Sigmoid colon (tissue), 7 donors: ENCODE measurements around the gene MYO15B. TPM values are rescaled to one million over a fixed set of nuclear protein-coding genes. Genes with fewer than 3 reads are reported as not detected.

ENCODE experiments used
- DNase-seq: peaks from one replicate; pipeline ENCODE4 v3.0.0-alpha.2; 2019
- H3K27ac ChIP-seq, 4 donors: fragments of 200-600 bp; sonication (generic); one replicate each; pipeline ENCODE4 v1.5.1; 2016 to 2019; ENCODE audit warnings: mild to moderate bottlenecking in 1 of 4
- H3K27me3 ChIP-seq, 3 donors: fragments of 200-600 bp; sonication (generic); one replicate each; pipeline ENCODE4 v1.5.1; 2019; ENCODE audit warnings: mild to moderate bottlenecking in 1 of 3
- H3K36me3 ChIP-seq, 4 donors: fragments of 200-600 bp; sonication (generic); one replicate each; pipeline ENCODE4 v1.5.1; 2016 to 2019
- H3K4me1 ChIP-seq, 4 donors: fragments of 200-600 bp; sonication (generic); one replicate each; pipeline ENCODE4 v1.5.1; 2017 to 2019
- H3K4me3 ChIP-seq, 4 donors: fragments of 200-600 bp; sonication (generic); one replicate each; pipeline ENCODE4 v1.5.1; 2017 to 2019; ENCODE audit warnings: mild to moderate bottlenecking in 2 of 4, moderate library complexity in 1 of 4
- H3K9me3 ChIP-seq, 4 donors: fragments of 200-600 bp in 3 of 4; sonication (generic) in 3 of 4; one replicate each; pipeline versions ENCODE4 v1.5.1 to v1.6.1; 2013 to 2019
- CTCF ChIP-seq, 4 experiments: fragments of 450-650 bp in 3 of 4; fragments of 200-600 bp in 1 of 4; IDR thresholded peaks; one replicate each; pipeline ENCODE4 v1.5.1; 2016 to 2019; ENCODE audit warnings: antibody characterized with exemption in 4 of 4, mild to moderate bottlenecking in 3 of 4, moderate library complexity in 2 of 4
- EP300 ChIP-seq, 4 donors: sonication (generic); formaldehyde crosslinking; IDR thresholded peaks; one replicate each; pipeline ENCODE4 v1.6.1; 2017; ENCODE audit warnings: antibody characterized with exemption in 4 of 4
- POLR2A ChIP-seq, 2 donors: fragments of 450-650 bp; IDR thresholded peaks; one replicate each; pipeline ENCODE4 v1.6.1; 2016; ENCODE audit warnings: antibody characterized with exemption in 2 of 2, mild to moderate bottlenecking in 2 of 2, moderate library complexity in 2 of 2
- POLR2AphosphoS5 ChIP-seq, 4 donors: sonication (generic); formaldehyde crosslinking; IDR thresholded peaks; one replicate each; pipeline ENCODE4 v1.6.1; 2017; ENCODE audit warnings: antibody characterized with exemption in 4 of 4
- WGBS, 2 donors: extraction: QIAGEN DNeasy Blood & Tissue Kit; methylation state at CpG; one replicate each; pipeline ENCODE4 v1.1.7; 2013; 5-methylcytosine and 5-hydroxymethylcytosine counted together
- intact Hi-C: fragments of 100-400 bp; cut with DNase I; formaldehyde crosslinking; loops from one replicate; pipeline ENCODE4 v1.15.1; 2023
- polyA plus RNA-seq, 3 donors: library from polyadenylated mRNA; stranded (reverse); fragments of 200-250 nt; gene quantifications; one replicate each; pipeline ENCODE4 v1.2.3, GENCODE V29; 2013
- total RNA-seq, 4 donors: library from RNA; depleted of rRNA; stranded (reverse); fragments of >200 nt; gene quantifications; one replicate each; pipeline ENCODE4 v1.1.0, GENCODE V29; 2016
- donor health status: healthy with polysubstance abuse.
- donor health status: Bipolar disorder and iron deficiency.
- donor health status: healthy.

MYO15B gene
- total and polyA plus RNA-seq, 7 donors: 33.1 to 460 (median 117) TPM

GRCh38 chr17:75619506-75620431 lies 32.2 kb downstream of the MYO15B start:
- H3K36me3 ChIP-seq: peaks cover 0 to 71% (median 26%) of the 10 kb centered on the region in 4 donors
- no peak for TF ChIP-seq EP300 (IDR thresholded peaks at IDR 0.05)
- no peak for TF ChIP-seq POLR2A (IDR thresholded peaks at IDR 0.05)
- no peak for TF ChIP-seq CTCF (IDR thresholded peaks at IDR 0.05)
- TF ChIP-seq POLR2AphosphoS5 (IDR thresholded peaks at IDR 0.05): no peak
- intact Hi-C loops: no loop called here
- 89 to 92% methylated on average over 36 of the region's 36 CpGs for WGBS, 2 donors
- no peak for DNase-seq
- H3K27ac ChIP-seq: no peak overlapping the region
- no peaks in the 10 kb centered on the region for H3K27me3 ChIP-seq
- no peaks in the 10 kb centered on the region for H3K9me3 ChIP-seq
- no peak overlapping the region for H3K4me3 ChIP-seq
- H3K4me1 ChIP-seq: no peaks in the 10 kb centered on the region

GRCh38 chr17:75621489-75621888 lies 33.9 kb downstream of the MYO15B start:
- WGBS, 2 donors: 91 to 94% methylated on average over 4 of the region's 4 CpGs
- H3K27me3 ChIP-seq: no peaks in the 10 kb centered on the region
- intact Hi-C loops: no loop called here

GRCh38 chr17:75622076-75622475 lies 34.5 kb downstream of the MYO15B start:
- H3K27me3 ChIP-seq: no peaks in the 10 kb centered on the region
- WGBS, 2 donors: 93 to 95% methylated on average over 8 of the region's 8 CpGs
- no peak for TF ChIP-seq POLR2AphosphoS5 (IDR thresholded peaks at IDR 0.05)
- TF ChIP-seq EP300 (IDR thresholded peaks at IDR 0.05): no peak
- TF ChIP-seq CTCF (IDR thresholded peaks at IDR 0.05): no peak
- TF ChIP-seq POLR2A (IDR thresholded peaks at IDR 0.05): no peak
- H3K4me1 ChIP-seq: no peaks in the 10 kb centered on the region
- intact Hi-C loops: no loop called here
- DNase-seq: no peak
- H3K9me3 ChIP-seq: no peaks in the 10 kb centered on the region
- H3K36me3 ChIP-seq: peaks cover 3 to 71% (median 28%) of the 10 kb centered on the region in 4 donors
- H3K4me3 ChIP-seq: no peak overlapping the region
- H3K27ac ChIP-seq: no peak overlapping the region

More at GRCh38 chr17:75621489-75621888, 33.9 kb downstream of the MYO15B start:
- H3K4me1 ChIP-seq: no peaks in the 10 kb centered on the region
- no peak for DNase-seq
- no peak for TF ChIP-seq POLR2AphosphoS5 (IDR thresholded peaks at IDR 0.05)
- no peak for TF ChIP-seq POLR2A (IDR thresholded peaks at IDR 0.05)
- no peak for TF ChIP-seq CTCF (IDR thresholded peaks at IDR 0.05)
- TF ChIP-seq EP300 (IDR thresholded peaks at IDR 0.05): no peak
- no peak overlapping the region for H3K27ac ChIP-seq
- no peaks in the 10 kb centered on the region for H3K9me3 ChIP-seq
- no peak overlapping the region for H3K4me3 ChIP-seq
- H3K36me3 ChIP-seq: peaks cover 3 to 71% (median 27%) of the 10 kb centered on the region in 4 donors

GRCh38 chr17:75622771-75623273 lies 35.2 kb downstream of the MYO15B start:
- Histone ChIP-seq H3K4me1 (no peaks in the 10 kb centered on the region), H3K27ac (no peak overlapping the region), H3K36me3 (peaks cover 3 to 70% (median 26%) of the 10 kb centered on the region in 4 donors), H3K9me3 (no peaks in the 10 kb centered on the region), H3K27me3 (no peaks in the 10 kb centered on the region), H3K4me3 (no peak overlapping the region)
- no peak for DNase-seq
- intact Hi-C loops: no loop called here
- 89 to 90% methylated on average over 15 of the region's 15 CpGs for WGBS, 2 donors
- TF ChIP-seq POLR2AphosphoS5 (IDR thresholded peaks at IDR 0.05): no peak
- TF ChIP-seq POLR2A (IDR thresholded peaks at IDR 0.05): no peak
- no peak for TF ChIP-seq EP300 (IDR thresholded peaks at IDR 0.05)
- TF ChIP-seq CTCF (IDR thresholded peaks at IDR 0.05): no peak
